Transverse colon (tissue), 4 donors: ENCODE measurements around the gene CFAP206.

Experiments
- EP300 ChIP-seq: sonication (generic); formaldehyde crosslinking; IDR thresholded peaks from one replicate; pipeline ENCODE4 v1.6.1; 2017; ENCODE audit warnings: antibody characterized with exemption, low read depth
- POLR2A ChIP-seq: fragments of 450-650 bp; IDR thresholded peaks from one replicate; pipeline ENCODE4 v1.6.1; 2016; ENCODE audit warnings: antibody characterized with exemption, mild to moderate bottlenecking, moderate library complexity
- POLR2AphosphoS5 ChIP-seq, 3 donors: sonication (generic); formaldehyde crosslinking; IDR thresholded peaks; one replicate each; pipeline ENCODE4 v1.6.1; 2016; ENCODE audit warnings: antibody characterized with exemption in 3 of 3
- TF ChIP-seq, protein P1 (sequence below), 5 experiments: fragments of 200-600 bp in 3 of 5; fragments of 450-650 bp in 2 of 5; sonication (generic) in 3 of 5; IDR thresholded peaks; 1 replicate in 2 of 5; 2 replicates in 3 of 5; pipeline ENCODE4 v1.5.1; 2016 to 2017; ENCODE audit warnings: antibody characterized with exemption in 5 of 5, inconsistent platforms in 3 of 5, mild to moderate bottlenecking in 2 of 5, moderate library complexity in 1 of 5

DNA sequence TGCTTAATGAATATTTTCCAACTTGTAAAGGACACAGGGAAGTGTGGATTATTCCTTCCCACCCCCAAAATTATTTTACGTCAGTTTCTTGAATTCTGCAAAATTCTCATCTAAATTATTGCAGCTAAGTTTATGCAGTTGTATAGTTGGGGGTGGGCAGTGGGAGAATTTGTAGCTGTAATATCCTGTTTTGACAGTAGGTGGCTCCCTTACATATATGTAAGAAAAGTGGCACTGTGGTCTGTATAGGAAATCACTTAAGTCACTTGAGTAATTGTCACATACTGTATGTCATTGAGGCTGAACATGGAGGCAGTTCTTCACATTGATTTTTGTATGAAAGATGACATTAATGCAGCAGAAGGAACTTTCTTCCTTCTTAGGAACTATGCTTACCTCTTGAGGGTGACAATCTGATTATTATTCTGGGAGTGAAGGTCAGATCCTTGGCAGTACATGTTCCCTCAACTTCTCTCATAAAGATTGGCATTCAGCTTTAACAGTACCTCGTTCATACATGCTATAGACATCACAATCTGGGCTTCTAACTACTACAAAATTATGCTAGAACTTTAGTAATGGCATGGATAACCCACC, 14.6 kb upstream of the CFAP206 start:
- TF ChIP-seq POLR2A: no peak
- TF ChIP-seq, protein P1, sequence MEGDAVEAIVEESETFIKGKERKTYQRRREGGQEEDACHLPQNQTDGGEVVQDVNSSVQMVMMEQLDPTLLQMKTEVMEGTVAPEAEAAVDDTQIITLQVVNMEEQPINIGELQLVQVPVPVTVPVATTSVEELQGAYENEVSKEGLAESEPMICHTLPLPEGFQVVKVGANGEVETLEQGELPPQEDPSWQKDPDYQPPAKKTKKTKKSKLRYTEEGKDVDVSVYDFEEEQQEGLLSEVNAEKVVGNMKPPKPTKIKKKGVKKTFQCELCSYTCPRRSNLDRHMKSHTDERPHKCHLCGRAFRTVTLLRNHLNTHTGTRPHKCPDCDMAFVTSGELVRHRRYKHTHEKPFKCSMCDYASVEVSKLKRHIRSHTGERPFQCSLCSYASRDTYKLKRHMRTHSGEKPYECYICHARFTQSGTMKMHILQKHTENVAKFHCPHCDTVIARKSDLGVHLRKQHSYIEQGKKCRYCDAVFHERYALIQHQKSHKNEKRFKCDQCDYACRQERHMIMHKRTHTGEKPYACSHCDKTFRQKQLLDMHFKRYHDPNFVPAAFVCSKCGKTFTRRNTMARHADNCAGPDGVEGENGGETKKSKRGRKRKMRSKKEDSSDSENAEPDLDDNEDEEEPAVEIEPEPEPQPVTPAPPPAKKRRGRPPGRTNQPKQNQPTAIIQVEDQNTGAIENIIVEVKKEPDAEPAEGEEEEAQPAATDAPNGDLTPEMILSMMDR (IDR thresholded peaks at IDR 0.05): peak; percentile 71 to 80 (median 79)
- no peak for TF ChIP-seq POLR2AphosphoS5 (IDR thresholded peaks at IDR 0.05)
- TF ChIP-seq EP300: no peak
